Liver (tissue), 2 donors: ENCODE results near the gene RNF144A.

Source experiments
- CTCF ChIP-seq: fragments of 150-350 bp; IDR thresholded peaks from 2 replicates; pipeline ENCODE4 v1.5.1; 2017; ENCODE audit warnings: improper control_type of control experiment, low read depth, low read length; ENCODE audit not compliant: missing input control
- ZBTB33 ChIP-seq: IDR thresholded peaks from 2 replicates; pipeline ENCODE4 v1.6.1; 2016; ENCODE audit warnings: antibody characterized with exemption
- donor health status: healthy.

- TF ChIP-seq ZBTB33: no peak
- TF ChIP-seq CTCF: no peak
Observed at GRCh38 chr2:6946722-6947121, 29.5 kb downstream of the RNF144A start.
